ENCODE data around the gene DCC.

DNA sequence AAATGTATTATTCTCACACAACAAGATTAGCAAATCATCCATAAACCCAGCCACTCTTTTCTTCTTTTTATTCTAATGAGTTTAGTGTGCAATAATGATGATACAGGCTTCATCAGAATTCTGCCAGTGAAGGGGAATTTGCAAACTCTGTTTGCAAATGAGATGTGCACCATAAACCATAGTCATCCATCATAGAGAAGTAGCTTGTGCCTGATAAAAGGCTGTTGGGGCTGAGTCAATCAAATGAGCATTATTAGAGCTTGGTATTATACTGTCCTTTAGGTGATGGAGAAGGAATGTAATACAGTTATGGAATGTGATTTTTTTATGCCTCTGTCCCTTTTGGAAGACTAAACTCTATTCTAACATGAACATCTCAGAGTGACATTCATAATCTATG, 101.8 kb downstream of the DCC start:
- no peak for TF ChIP-seq POLR2A (IDR thresholded peaks at IDR 0.05)
- TF ChIP-seq, protein P1, sequence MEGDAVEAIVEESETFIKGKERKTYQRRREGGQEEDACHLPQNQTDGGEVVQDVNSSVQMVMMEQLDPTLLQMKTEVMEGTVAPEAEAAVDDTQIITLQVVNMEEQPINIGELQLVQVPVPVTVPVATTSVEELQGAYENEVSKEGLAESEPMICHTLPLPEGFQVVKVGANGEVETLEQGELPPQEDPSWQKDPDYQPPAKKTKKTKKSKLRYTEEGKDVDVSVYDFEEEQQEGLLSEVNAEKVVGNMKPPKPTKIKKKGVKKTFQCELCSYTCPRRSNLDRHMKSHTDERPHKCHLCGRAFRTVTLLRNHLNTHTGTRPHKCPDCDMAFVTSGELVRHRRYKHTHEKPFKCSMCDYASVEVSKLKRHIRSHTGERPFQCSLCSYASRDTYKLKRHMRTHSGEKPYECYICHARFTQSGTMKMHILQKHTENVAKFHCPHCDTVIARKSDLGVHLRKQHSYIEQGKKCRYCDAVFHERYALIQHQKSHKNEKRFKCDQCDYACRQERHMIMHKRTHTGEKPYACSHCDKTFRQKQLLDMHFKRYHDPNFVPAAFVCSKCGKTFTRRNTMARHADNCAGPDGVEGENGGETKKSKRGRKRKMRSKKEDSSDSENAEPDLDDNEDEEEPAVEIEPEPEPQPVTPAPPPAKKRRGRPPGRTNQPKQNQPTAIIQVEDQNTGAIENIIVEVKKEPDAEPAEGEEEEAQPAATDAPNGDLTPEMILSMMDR (IDR thresholded peaks at IDR 0.05): no peak

Measured in body of pancreas (tissue), 4 donors.